Stomach smooth muscle (tissue), 2 donors: Measurements from ENCODE around the gene IGFBP4.
"Not testable (repeated sequence)": the region's sequence is repeated elsewhere in the genome, so short reads cannot be mapped to it uniquely, and the experiment has no call there.

Experiments used
- H3K27ac ChIP-seq: one replicate; pipeline ENCODE4 v1.7.0; 2013; ENCODE audit warnings: mild to moderate bottlenecking, low read length, inconsistent platforms
- H3K27me3 ChIP-seq, 2 donors: one replicate each; pipeline ENCODE4 v1.7.0; 2013; ENCODE audit warnings: low read length in 2 of 2; ENCODE audit not compliant: insufficient read depth in 2 of 2, control insufficient read depth in 1 of 2
- H3K36me3 ChIP-seq, 2 donors: one replicate each; pipeline ENCODE4 v1.7.0; 2013; ENCODE audit warnings: low read length in 2 of 2; ENCODE audit not compliant: control insufficient read depth in 2 of 2, insufficient read depth in 2 of 2
- H3K4me1 ChIP-seq: one replicate; pipeline ENCODE4 v1.7.0; 2013; ENCODE audit warnings: low read length; ENCODE audit not compliant: control insufficient read depth, insufficient read depth
- H3K4me3 ChIP-seq, 2 donors: one replicate each; pipeline ENCODE4 v1.7.0; 2013; ENCODE audit warnings: low read length in 2 of 2
- H3K9ac ChIP-seq, 2 donors: one replicate each; pipeline ENCODE4 v1.7.0; 2013; ENCODE audit warnings: low read length in 2 of 2, mild to moderate bottlenecking in 1 of 2
- H3K9me3 ChIP-seq, 2 donors: one replicate each; pipeline ENCODE4 v1.7.0; 2013; ENCODE audit warnings: low read length in 2 of 2; ENCODE audit not compliant: control insufficient read depth in 2 of 2
- donor health status: healthy.
- donor health status: Pancreatic carcinoma.

The IGFBP4 gene

GRCh38 chr17:40443196-40443987 is at the start of gene IGFBP4:
IGFBP4 (plus strand) TSS chr17:40443450; CDS start chr17:40443736, 286 bp downstream.
- peak within 1 kb of the TSS; percentile 98 for H3K27ac ChIP-seq
- no peaks in the 10 kb centered on the region for H3K27me3 ChIP-seq
- H3K9ac ChIP-seq: peak within 1 kb of the TSS; percentile 96 to 100
- H3K4me3 ChIP-seq: peak within 1 kb of the TSS; percentile 99 to 100
- no peaks in the 10 kb centered on the region for H3K9me3 ChIP-seq
- H3K4me1 ChIP-seq: peaks cover 50% of the 10 kb centered on the region
- peaks cover 7 to 10% of the 10 kb centered on the region in 2 donors for H3K36me3 ChIP-seq

GRCh38 chr17:40399185-40399584 is 44.1 kb upstream of the IGFBP4 start:
- Histone ChIP-seq H3K27me3 (no peaks in the 10 kb centered on the region), H3K9me3 (no peaks in the 10 kb centered on the region), H3K27ac (no peak overlapping the region), H3K36me3 (no peaks in the 10 kb centered on the region), H3K4me1 (no peaks in the 10 kb centered on the region), H3K4me3 (no peak overlapping the region), H3K9ac (no peak overlapping the region)

- Histone ChIP-seq H3K36me3 (no peaks in the 10 kb centered on the region), H3K27ac (no peak overlapping the region), H3K4me1 (no peaks in the 10 kb centered on the region), H3K4me3 (no peak overlapping the region), H3K9me3 (no peaks in the 10 kb centered on the region), H3K9ac (no peak overlapping the region), H3K27me3 (no peaks in the 10 kb centered on the region)
Measured at GRCh38 chr17:40402668-40403067, 40.6 kb upstream of the IGFBP4 start.

GRCh38 chr17:40404003-40404402 is 39.2 kb upstream of the IGFBP4 start:
- no peak overlapping the region for H3K9ac ChIP-seq
- no peaks in the 10 kb centered on the region for H3K36me3 ChIP-seq
- no peaks in the 10 kb centered on the region for H3K4me1 ChIP-seq
- H3K4me3 ChIP-seq: no peak overlapping the region
- H3K27me3 ChIP-seq: no peaks in the 10 kb centered on the region
- H3K9me3 ChIP-seq: no peaks in the 10 kb centered on the region
- H3K27ac ChIP-seq: no peak overlapping the region

GRCh38 chr17:40407460-40407859 is 35.8 kb upstream of the IGFBP4 start:
- H3K9me3 ChIP-seq: no peaks in the 10 kb centered on the region

GRCh38 chr17:40409540-40409939 is 33.7 kb upstream of the IGFBP4 start:
- not testable (repeated sequence) for H3K9me3 ChIP-seq, H3K4me1 ChIP-seq, H3K27ac ChIP-seq, H3K4me3 ChIP-seq, H3K9ac ChIP-seq, H3K27me3 ChIP-seq, H3K36me3 ChIP-seq

More at GRCh38 chr17:40407460-40407859, 35.8 kb upstream of the IGFBP4 start:
- Histone ChIP-seq H3K4me3 (no peak overlapping the region), H3K4me1 (no peaks in the 10 kb centered on the region), H3K9ac (no peak overlapping the region), H3K27ac (no peak overlapping the region), H3K27me3 (no peaks in the 10 kb centered on the region), H3K36me3 (no peaks in the 10 kb centered on the region)

- Histone ChIP-seq H3K9me3 (no peaks in the 10 kb centered on the region), H3K36me3 (no peaks in the 10 kb centered on the region), H3K27me3 (no peaks in the 10 kb centered on the region), H3K27ac (no peak overlapping the region), H3K9ac (no peak overlapping the region), H3K4me1 (no peaks in the 10 kb centered on the region), H3K4me3 (no peak overlapping the region)
Measured at GRCh38 chr17:40410082-40410481, 33.2 kb upstream of the IGFBP4 start.

GRCh38 chr17:40411821-40412220 is 31.4 kb upstream of the IGFBP4 start:
- Histone ChIP-seq H3K4me3 (no peak overlapping the region), H3K9ac (no peak overlapping the region), H3K36me3 (no peaks in the 10 kb centered on the region), H3K4me1 (no peaks in the 10 kb centered on the region), H3K9me3 (no peaks in the 10 kb centered on the region), H3K27ac (no peak overlapping the region), H3K27me3 (no peaks in the 10 kb centered on the region)

GRCh38 chr17:40412880-40413279 is 30.4 kb upstream of the IGFBP4 start:
- no peak overlapping the region for H3K9ac ChIP-seq

GRCh38 chr17:40414312-40414711 is 28.9 kb upstream of the IGFBP4 start:
- not testable (repeated sequence) for H3K27me3 ChIP-seq, H3K9me3 ChIP-seq, H3K36me3 ChIP-seq, H3K4me3 ChIP-seq, H3K9ac ChIP-seq, H3K27ac ChIP-seq
- peaks cover 12% of the 10 kb centered on the region for H3K4me1 ChIP-seq

More at GRCh38 chr17:40412880-40413279, 30.4 kb upstream of the IGFBP4 start:
- Histone ChIP-seq H3K4me1 (peaks cover 6% of the 10 kb centered on the region), H3K27me3 (no peaks in the 10 kb centered on the region), H3K9me3 (no peaks in the 10 kb centered on the region), H3K36me3 (no peaks in the 10 kb centered on the region), H3K4me3 (no peak overlapping the region), H3K27ac (no peak overlapping the region)

- H3K27me3 ChIP-seq: no peaks in the 10 kb centered on the region
- H3K9ac ChIP-seq: no peak overlapping the region
- H3K4me3 ChIP-seq: no peak overlapping the region
- no peaks in the 10 kb centered on the region for H3K9me3 ChIP-seq
- peaks cover 12% of the 10 kb centered on the region for H3K4me1 ChIP-seq
- no peak overlapping the region for H3K27ac ChIP-seq
- no peaks in the 10 kb centered on the region for H3K36me3 ChIP-seq
Measured at GRCh38 chr17:40415390-40415789, 27.9 kb upstream of the IGFBP4 start.
